WTC11 (cell line): ENCODE results near the gene FITM2.

Source experiments
- AFF4 ChIP-seq: sonication (generic); formaldehyde crosslinking; IDR thresholded peaks from 2 replicates; pipeline ENCODE4 v1.8.1; 2023; ENCODE audit warnings: mild to moderate bottlenecking, missing genetic modification reagents, borderline replicate concordance
- ATF2 ChIP-seq: sonication (generic); formaldehyde crosslinking; IDR thresholded peaks from 2 replicates; pipeline ENCODE4 v1.8.1; 2022; ENCODE audit warnings: low read depth, missing genetic modification reagents, borderline replicate concordance
- CTCF ChIP-seq: fragments of 200-600 bp; IDR thresholded peaks from 2 replicates; pipeline ENCODE4 v1.8.0; 2022; ENCODE audit warnings: antibody characterized with exemption
- FOXP4 ChIP-seq: sonication (generic); formaldehyde crosslinking; IDR thresholded peaks from 2 replicates; pipeline ENCODE4 v1.8.0; 2022; ENCODE audit warnings: mild to moderate bottlenecking, missing genetic modification reagents
- HMGXB4 ChIP-seq: sonication (generic); formaldehyde crosslinking; IDR thresholded peaks from 2 replicates; pipeline ENCODE4 v1.8.1; 2023; ENCODE audit warnings: mild to moderate bottlenecking, moderate library complexity, missing genetic modification reagents
- MAX ChIP-seq: sonication (generic); formaldehyde crosslinking; IDR thresholded peaks from 2 replicates; pipeline ENCODE4 v1.8.0; 2022; ENCODE audit warnings: mild to moderate bottlenecking, missing genetic modification reagents
- NFATC4 ChIP-seq: fragments of 250-450 bp; sonication (Bioruptor Pico); IDR thresholded peaks from 2 replicates; pipeline ENCODE4 v1.9.0; 2021; ENCODE audit warnings: mild to moderate bottlenecking
- NR1H2 ChIP-seq: sonication (generic); formaldehyde crosslinking; IDR thresholded peaks from 2 replicates; pipeline ENCODE4 v1.9.0; 2021; ENCODE audit warnings: mild to moderate bottlenecking, moderate library complexity, missing genetic modification reagents
- SMAD4 ChIP-seq: sonication (generic); formaldehyde crosslinking; IDR thresholded peaks from 2 replicates; pipeline ENCODE4 v1.8.0; 2022; ENCODE audit warnings: mild to moderate bottlenecking, missing genetic modification reagents
- SP1 ChIP-seq: sonication (generic); formaldehyde crosslinking; conservative IDR thresholded peaks from 2 replicates; pipeline ENCODE4 v1.8.1; 2022; ENCODE audit warnings: missing genetic modification reagents
- TEAD4 ChIP-seq: sonication (generic); formaldehyde crosslinking; IDR thresholded peaks from 2 replicates; pipeline ENCODE4 v1.8.0; 2022; ENCODE audit warnings: mild to moderate bottlenecking, missing genetic modification reagents
- ZNF416 ChIP-seq: fragments of 250-450 bp; sonication (Bioruptor Pico); IDR thresholded peaks from 2 replicates; pipeline ENCODE4 v1.9.0; 2021; ENCODE audit warnings: mild to moderate bottlenecking, inconsistent platforms

- TF ChIP-seq CTCF = no peak
- TF ChIP-seq SMAD4 (CRISPR knock-in tag) = no peak
- TF ChIP-seq AFF4 (CRISPR knock-in tag) = no peak
- no peak for TF ChIP-seq ZNF416 (CRISPR knock-in tag)
- no peak for TF ChIP-seq FOXP4
- no peak for TF ChIP-seq NR1H2
- no peak for TF ChIP-seq ATF2
- TF ChIP-seq SP1 (CRISPR knock-in tag) = no peak
- TF ChIP-seq HMGXB4 = no peak
- no peak for TF ChIP-seq NFATC4 (CRISPR knock-in tag)
- TF ChIP-seq TEAD4 (CRISPR knock-in tag) = no peak
- no peak for TF ChIP-seq MAX (CRISPR knock-in tag)
Measured at GRCh38 chr20:44358776-44359175, 47.8 kb upstream of the FITM2 start.
